Ishikawa (cell line): ENCODE measurements around the gene TBK1.

Source experiments
- CEBPB ChIP-seq: IDR thresholded peaks from 2 replicates; pipeline ENCODE4 v1.6.1; 2012
- CREB1 ChIP-seq: IDR thresholded peaks from 2 replicates; pipeline ENCODE4 v1.6.1; 2012; ENCODE audit warnings: low read depth
- EGR1 ChIP-seq: IDR thresholded peaks from 2 replicates; pipeline ENCODE4 v1.6.1; 2012
- EP300 ChIP-seq: IDR thresholded peaks from 2 replicates; pipeline ENCODE4 v1.6.1; 2012; ENCODE audit warnings: borderline replicate concordance
- FOXM1 ChIP-seq: IDR thresholded peaks from 2 replicates; pipeline ENCODE4 v1.6.1; 2012; ENCODE audit warnings: low read depth, borderline replicate concordance
- NFIC ChIP-seq: IDR thresholded peaks from 2 replicates; pipeline ENCODE4 v1.6.1; 2012
- RAD21 ChIP-seq: IDR thresholded peaks from 2 replicates; pipeline ENCODE4 v1.6.1; 2012; ENCODE audit warnings: low read depth
- TAF1 ChIP-seq: IDR thresholded peaks from 2 replicates; pipeline ENCODE4 v1.6.1; 2012; ENCODE audit warnings: low read depth, mild to moderate bottlenecking
- TCF12 ChIP-seq: IDR thresholded peaks from 2 replicates; pipeline ENCODE4 v1.6.1; 2012; ENCODE audit warnings: low read depth
- TEAD4 ChIP-seq: IDR thresholded peaks from 2 replicates; pipeline ENCODE4 v1.6.1; 2012
- YY1 ChIP-seq: IDR thresholded peaks from 2 replicates; pipeline ENCODE4 v1.6.1; 2012; ENCODE audit warnings: low read depth
- ZBTB7A ChIP-seq: IDR thresholded peaks from 2 replicates; pipeline ENCODE4 v1.6.1; 2012; ENCODE audit warnings: low read depth
- TF ChIP-seq, protein P1 (sequence below): IDR thresholded peaks from 2 replicates; pipeline ENCODE4 v1.6.1; 2012
- TF ChIP-seq, protein P2 (sequence below): IDR thresholded peaks from 2 replicates; pipeline ENCODE4 v1.6.1; 2012; ENCODE audit warnings: low read depth, mild to moderate bottlenecking
- TF ChIP-seq, protein P3 (sequence below): IDR thresholded peaks from 2 replicates; pipeline ENCODE4 v1.6.1; 2012

Gene TBK1

DNA sequence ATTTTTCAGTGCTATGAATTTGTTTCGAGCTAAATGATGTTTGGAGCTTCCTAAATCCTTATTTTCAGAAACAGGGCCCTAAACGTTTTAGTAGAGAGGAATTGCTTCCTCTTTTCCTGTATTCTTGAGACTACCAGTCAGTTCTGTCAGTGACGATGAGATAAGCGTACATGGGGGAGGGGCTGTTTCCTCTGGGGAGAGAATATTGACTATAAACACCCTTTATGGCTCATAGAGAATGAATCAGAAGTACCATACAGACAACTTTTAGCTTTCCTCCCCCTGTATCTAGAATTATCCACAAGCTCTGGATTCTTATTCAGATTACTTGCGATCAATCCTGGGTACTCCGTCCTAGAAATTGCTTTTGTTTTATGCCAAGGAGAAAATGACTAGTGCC lies 5.1 kb downstream of the TBK1 start:
- TF ChIP-seq, protein P1, sequence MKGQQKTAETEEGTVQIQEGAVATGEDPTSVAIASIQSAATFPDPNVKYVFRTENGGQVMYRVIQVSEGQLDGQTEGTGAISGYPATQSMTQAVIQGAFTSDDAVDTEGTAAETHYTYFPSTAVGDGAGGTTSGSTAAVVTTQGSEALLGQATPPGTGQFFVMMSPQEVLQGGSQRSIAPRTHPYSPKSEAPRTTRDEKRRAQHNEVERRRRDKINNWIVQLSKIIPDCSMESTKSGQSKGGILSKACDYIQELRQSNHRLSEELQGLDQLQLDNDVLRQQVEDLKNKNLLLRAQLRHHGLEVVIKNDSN, result no peak
- TF ChIP-seq FOXM1 (no peak), CEBPB (no peak)
- TF ChIP-seq, protein P2, sequence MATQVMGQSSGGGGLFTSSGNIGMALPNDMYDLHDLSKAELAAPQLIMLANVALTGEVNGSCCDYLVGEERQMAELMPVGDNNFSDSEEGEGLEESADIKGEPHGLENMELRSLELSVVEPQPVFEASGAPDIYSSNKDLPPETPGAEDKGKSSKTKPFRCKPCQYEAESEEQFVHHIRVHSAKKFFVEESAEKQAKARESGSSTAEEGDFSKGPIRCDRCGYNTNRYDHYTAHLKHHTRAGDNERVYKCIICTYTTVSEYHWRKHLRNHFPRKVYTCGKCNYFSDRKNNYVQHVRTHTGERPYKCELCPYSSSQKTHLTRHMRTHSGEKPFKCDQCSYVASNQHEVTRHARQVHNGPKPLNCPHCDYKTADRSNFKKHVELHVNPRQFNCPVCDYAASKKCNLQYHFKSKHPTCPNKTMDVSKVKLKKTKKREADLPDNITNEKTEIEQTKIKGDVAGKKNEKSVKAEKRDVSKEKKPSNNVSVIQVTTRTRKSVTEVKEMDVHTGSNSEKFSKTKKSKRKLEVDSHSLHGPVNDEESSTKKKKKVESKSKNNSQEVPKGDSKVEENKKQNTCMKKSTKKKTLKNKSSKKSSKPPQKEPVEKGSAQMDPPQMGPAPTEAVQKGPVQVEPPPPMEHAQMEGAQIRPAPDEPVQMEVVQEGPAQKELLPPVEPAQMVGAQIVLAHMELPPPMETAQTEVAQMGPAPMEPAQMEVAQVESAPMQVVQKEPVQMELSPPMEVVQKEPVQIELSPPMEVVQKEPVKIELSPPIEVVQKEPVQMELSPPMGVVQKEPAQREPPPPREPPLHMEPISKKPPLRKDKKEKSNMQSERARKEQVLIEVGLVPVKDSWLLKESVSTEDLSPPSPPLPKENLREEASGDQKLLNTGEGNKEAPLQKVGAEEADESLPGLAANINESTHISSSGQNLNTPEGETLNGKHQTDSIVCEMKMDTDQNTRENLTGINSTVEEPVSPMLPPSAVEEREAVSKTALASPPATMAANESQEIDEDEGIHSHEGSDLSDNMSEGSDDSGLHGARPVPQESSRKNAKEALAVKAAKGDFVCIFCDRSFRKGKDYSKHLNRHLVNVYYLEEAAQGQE, result no peak

DNA sequence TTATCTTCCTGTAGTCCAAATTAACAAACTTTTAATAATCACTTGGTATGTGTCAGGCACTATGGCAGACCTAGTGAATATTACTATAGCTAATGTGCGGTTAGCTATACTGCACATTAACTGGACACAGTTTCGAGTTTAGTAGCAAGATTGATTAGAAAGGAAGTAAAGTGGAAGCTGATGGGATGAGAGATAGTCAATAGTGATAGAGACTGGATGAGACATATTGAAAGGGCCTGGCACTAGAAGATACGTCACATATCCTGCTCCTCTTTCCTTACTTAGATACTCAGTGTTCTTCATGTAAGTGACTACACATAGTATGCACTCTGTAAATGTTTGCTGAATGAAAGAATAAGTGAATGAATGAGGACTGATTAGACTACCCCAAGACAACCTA lies 5.5 kb downstream of the TBK1 start:
- no peak for TF ChIP-seq CEBPB
- TF ChIP-seq ZBTB7A, result no peak
- no peak for TF ChIP-seq FOXM1

DNA sequence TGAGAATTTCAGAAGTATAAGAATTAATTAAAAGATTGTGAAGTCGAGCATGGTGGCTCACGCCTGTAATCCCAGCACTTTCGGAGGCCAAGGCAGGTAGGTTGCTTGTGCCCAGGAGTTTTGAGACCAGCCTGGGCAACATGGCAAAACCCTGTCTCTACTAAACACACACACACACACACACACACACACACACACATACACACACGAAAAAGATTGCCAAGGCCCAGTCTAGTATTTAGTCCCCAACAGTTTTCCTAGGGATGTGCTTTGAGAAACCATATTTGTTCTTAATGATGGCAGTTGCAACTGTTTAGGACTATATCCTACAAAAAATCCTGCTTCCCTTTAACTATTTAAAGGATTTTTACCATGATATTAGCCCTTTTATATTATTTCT lies 6.0 kb downstream of the TBK1 start:
- TF ChIP-seq FOXM1, result no peak
- no peak for TF ChIP-seq CEBPB

DNA sequence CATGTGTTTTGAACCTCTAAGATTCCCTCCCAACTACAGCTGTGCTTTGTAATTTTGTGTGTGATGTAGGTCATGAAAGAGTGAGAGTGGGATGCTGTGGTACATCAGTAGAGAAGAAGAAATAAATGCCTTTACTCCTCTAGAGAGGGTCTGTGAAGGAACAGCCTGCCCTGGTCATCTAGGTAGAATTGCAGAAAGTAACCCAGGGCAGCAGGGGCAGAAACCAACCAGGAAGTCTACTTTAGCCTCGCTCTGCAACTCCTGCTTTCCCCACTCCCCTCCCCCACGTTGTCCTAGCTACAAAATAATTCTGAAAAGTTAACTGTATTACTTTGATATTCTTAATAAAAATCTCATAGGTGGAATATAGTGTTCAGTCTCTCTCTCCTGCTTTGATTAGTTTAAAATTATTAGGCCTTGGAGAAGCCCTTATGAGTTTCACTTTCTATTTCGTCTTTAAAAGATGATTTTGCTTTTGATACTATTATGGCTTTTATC lies 7.5 kb downstream of the TBK1 start:
- TF ChIP-seq EGR1, result no peak

DNA sequence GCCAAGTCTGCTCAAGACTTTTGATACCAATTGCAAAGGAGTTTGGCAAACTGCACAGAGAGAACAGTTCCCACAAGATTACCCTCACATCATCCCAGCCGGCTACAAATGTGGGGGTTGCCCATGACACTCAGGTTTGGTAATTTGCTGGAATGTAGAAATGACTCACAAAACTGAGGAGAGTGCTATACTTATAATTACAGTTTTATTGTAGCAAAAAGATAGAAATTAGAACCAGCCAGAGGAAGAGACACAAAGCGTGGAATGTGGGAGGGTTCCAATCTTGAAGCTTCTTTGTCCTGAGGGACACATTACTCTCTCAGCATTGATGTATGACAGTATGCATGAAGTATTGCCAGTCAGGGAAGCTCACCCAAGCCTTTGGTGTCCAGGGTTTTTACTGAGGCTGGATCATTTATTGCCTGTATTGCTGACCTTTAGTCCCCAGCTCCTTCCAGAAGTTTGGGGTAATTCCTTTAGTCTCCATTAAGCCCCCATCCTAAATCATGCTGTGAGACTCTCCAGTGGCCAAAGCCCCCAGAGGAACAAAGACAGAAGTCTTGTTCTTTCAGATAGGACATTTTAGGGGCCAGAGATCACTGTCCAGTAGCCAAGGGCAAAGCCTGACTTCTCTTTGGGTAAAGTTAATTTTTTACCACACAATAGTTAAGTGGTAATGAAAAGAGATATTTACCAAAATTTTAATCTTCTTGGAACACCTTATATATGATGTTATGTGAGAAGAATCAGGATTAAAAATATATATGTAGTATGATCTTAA lies 9.9 kb downstream of the TBK1 start:
- TF ChIP-seq TEAD4 (0 out of 2 replicates have a peak, but pooled peaks have one; percentile 28), FOXM1 (no peak)

DNA sequence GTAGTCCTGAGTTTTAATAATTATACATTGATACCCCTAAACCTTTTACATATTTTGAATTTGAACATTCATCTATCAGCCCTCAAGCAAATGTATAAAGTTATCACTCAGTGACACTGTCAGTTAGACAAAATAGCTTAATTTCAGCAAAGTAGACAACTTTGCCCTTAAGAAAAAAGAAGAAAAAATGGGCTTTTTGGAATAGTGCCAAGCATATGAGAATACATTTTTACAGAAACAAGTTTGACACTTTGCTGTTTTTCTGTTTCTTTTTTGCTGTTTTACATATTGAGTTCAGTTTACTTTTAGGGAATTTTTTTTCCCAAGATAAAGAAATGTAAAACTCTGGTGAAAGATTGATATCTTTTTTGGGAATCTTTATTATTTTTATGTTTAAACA lies 14.3 kb downstream of the TBK1 start:
- TF ChIP-seq, protein P1, result no peak
- TF ChIP-seq NFIC (peak; percentile 40; the same call in 1 of the 2 replicates), TCF12 (no peak)
- TF ChIP-seq, protein P3, sequence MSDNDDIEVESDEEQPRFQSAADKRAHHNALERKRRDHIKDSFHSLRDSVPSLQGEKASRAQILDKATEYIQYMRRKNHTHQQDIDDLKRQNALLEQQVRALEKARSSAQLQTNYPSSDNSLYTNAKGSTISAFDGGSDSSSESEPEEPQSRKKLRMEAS, result no peak

DNA sequence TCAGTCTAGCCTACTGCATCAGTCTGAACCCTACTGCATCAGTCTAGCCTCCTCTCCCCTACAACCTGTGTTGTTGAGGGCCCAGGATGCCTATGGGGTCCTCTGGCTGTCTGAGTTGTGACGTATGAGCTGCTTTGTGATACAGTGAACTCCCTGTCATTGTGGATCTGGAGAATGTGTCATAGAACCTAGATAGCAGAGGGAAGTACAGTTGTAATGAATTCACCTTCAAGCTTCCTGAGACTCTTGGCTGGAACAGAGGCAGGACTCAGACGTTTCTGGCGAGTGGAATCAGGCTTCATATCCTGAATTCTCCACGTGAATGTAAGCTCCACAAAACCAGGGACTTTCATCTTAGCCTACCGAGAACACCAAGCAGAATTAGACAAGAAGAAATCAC lies 17.0 kb downstream of the TBK1 start:
- TF ChIP-seq EP300, result no peak
- TF ChIP-seq TEAD4, result no peak
- TF ChIP-seq ZBTB7A, result no peak
- no peak for TF ChIP-seq CREB1
- no peak for TF ChIP-seq RAD21
- no peak for TF ChIP-seq EGR1
- TF ChIP-seq, protein P3, result no peak
- no peak for TF ChIP-seq TAF1
- TF ChIP-seq, protein P2, result no peak
- no peak for TF ChIP-seq YY1
- no peak for TF ChIP-seq FOXM1
- TF ChIP-seq, protein P1, result no peak
